Measurements from ENCODE around the gene ARHGEF28.

The ARHGEF28 gene

GRCh38 chr5:73663860-73664240 is 37.9 kb downstream of the ARHGEF28 start:
- Histone ChIP-seq H3F3A (ENCODE audit: control insufficient read depth, insufficient read depth) (no peaks in the 10 kb centered on the region), H3K4me1 (ENCODE audit: control insufficient read depth, low read length) (no peaks in the 10 kb centered on the region), H4K20me1 (ENCODE audit: control insufficient read depth, insufficient read depth, low read depth, low read length) (no peaks in the 10 kb centered on the region), H3K27ac (ENCODE audit: low read depth, low read length) (no peak overlapping the region), H3K9me3 (ENCODE audit: control insufficient read depth, insufficient read depth, low read length) (no peaks in the 10 kb centered on the region), H3K4me2 (ENCODE audit: low read length) (no peak overlapping the region), H3K27me3 (ENCODE audit: control insufficient read depth, low read length) (peaks cover 7% of the 10 kb centered on the region; the same call in 1 of the 2 replicates), H3K79me2 (ENCODE audit: control insufficient read depth, low read length) (no peaks in the 10 kb centered on the region), H3K9me2 (replicated peaks; ENCODE audit: control insufficient read depth, low read length) (peaks cover 2% of the 10 kb centered on the region; the same call in 1 of the 2 replicates), H3K4me3 (ENCODE audit: low read length) (no peak overlapping the region), H3K36me3 (ENCODE audit: control insufficient read depth, low read length) (no peaks in the 10 kb centered on the region)
- no peak for TF ChIP-seq EZH2phosphoT487 (IDR thresholded peaks at IDR 0.05; ENCODE audit: borderline replicate concordance, low read length)
- no peak for TF ChIP-seq CTCF (IDR thresholded peaks at IDR 0.05; ENCODE audit: low read depth, low read length, poor library complexity, severe bottlenecking)

- no peak overlapping the region for H3K27ac ChIP-seq (ENCODE audit: low read depth, low read length)
- no peaks in the 10 kb centered on the region for H3K79me2 ChIP-seq (ENCODE audit: control insufficient read depth, low read length)
- TF ChIP-seq EZH2phosphoT487 (IDR thresholded peaks at IDR 0.05; ENCODE audit: borderline replicate concordance, low read length) (no peak), CTCF (IDR thresholded peaks at IDR 0.05; ENCODE audit: low read depth, low read length, poor library complexity, severe bottlenecking) (no peak)
- no peaks in the 10 kb centered on the region for H3K9me3 ChIP-seq (ENCODE audit: control insufficient read depth, insufficient read depth, low read length)
- no peaks in the 10 kb centered on the region for H3F3A ChIP-seq (ENCODE audit: control insufficient read depth, insufficient read depth)
- H3K36me3 ChIP-seq (ENCODE audit: control insufficient read depth, low read length) = no peaks in the 10 kb centered on the region
- H4K20me1 ChIP-seq (ENCODE audit: control insufficient read depth, insufficient read depth, low read depth, low read length) = no peaks in the 10 kb centered on the region
- H3K9me2 ChIP-seq (replicated peaks; ENCODE audit: control insufficient read depth, low read length) = peaks cover 2% of the 10 kb centered on the region; the same call in 1 of the 2 replicates
- H3K4me1 ChIP-seq (ENCODE audit: control insufficient read depth, low read length) = no peaks in the 10 kb centered on the region
- H3K27me3 ChIP-seq (ENCODE audit: control insufficient read depth, low read length) = peaks cover 7% of the 10 kb centered on the region; the same call in 1 of the 2 replicates
- no peak overlapping the region for H3K4me2 ChIP-seq (ENCODE audit: low read length)
- no peak overlapping the region for H3K4me3 ChIP-seq (ENCODE audit: low read length)
These were observed 38.8 kb downstream of the ARHGEF28 start for GRCh38 chr5:73664796-73665195.

- Histone ChIP-seq H3K9me3 (ENCODE audit: control insufficient read depth, insufficient read depth, low read length) (no peaks in the 10 kb centered on the region), H3K27me3 (ENCODE audit: control insufficient read depth, low read length) (peaks cover 3% of the 10 kb centered on the region; the same call in 1 of the 2 replicates), H3K4me1 (ENCODE audit: control insufficient read depth, low read length) (no peaks in the 10 kb centered on the region), H3K4me2 (ENCODE audit: low read length) (no peak overlapping the region), H3K36me3 (ENCODE audit: control insufficient read depth, low read length) (no peaks in the 10 kb centered on the region), H3K79me2 (ENCODE audit: control insufficient read depth, low read length) (no peaks in the 10 kb centered on the region), H3F3A (ENCODE audit: control insufficient read depth, insufficient read depth) (no peaks in the 10 kb centered on the region), H3K27ac (ENCODE audit: low read depth, low read length) (no peak overlapping the region), H3K4me3 (ENCODE audit: low read length) (no peak overlapping the region), H4K20me1 (ENCODE audit: control insufficient read depth, insufficient read depth, low read depth, low read length) (no peaks in the 10 kb centered on the region), H3K9me2 (replicated peaks; ENCODE audit: control insufficient read depth, low read length) (peaks cover 2% of the 10 kb centered on the region; the same call in 1 of the 2 replicates)
- no peak for TF ChIP-seq EZH2phosphoT487 (IDR thresholded peaks at IDR 0.05; ENCODE audit: borderline replicate concordance, low read length)
- no peak for TF ChIP-seq CTCF (IDR thresholded peaks at IDR 0.05; ENCODE audit: low read depth, low read length, poor library complexity, severe bottlenecking)
These were observed 40.9 kb downstream of the ARHGEF28 start for GRCh38 chr5:73666891-73667290.

Data from DOHH2 (cell line).